Gastrocnemius medialis (tissue), 4 donors: Measurements from ENCODE around the gene GRID2. TPM values are rescaled to one million over a fixed set of nuclear protein-coding genes. Genes with fewer than 3 reads are reported as not detected.

ENCODE experiments used
- ATAC-seq, 2 donors: fragments of 150-250 bp; one replicate each; pipeline ENCODE4 v1.9.1; 2016
- DNase-seq, 2 donors: peaks; one replicate each; pipeline ENCODE4 v3.0.0-alpha.2; 2019
- H3K27ac ChIP-seq, 4 donors: fragments of 200-600 bp; sonication (generic); 1 replicate in 1 of 4; 2 replicates in 3 of 4; pipeline ENCODE4 v1.5.1; 2016 to 2018; ENCODE audit warnings: mild to moderate bottlenecking in 2 of 4, moderate library complexity in 1 of 4
- H3K27me3 ChIP-seq, 3 donors: fragments of 200-600 bp; sonication (generic) in 2 of 3; 1 replicate in 1 of 3; 2 replicates in 2 of 3; pipeline versions ENCODE4 v1.5.1 to v1.6.0; 2016 to 2019; ENCODE audit warnings: mild to moderate bottlenecking in 1 of 3, moderate library complexity in 1 of 3
- H3K36me3 ChIP-seq, 2 donors: fragments of 200-600 bp; sonication (generic) in 1 of 2; one replicate each; pipeline ENCODE4 v1.5.1; 2017 to 2018
- H3K4me1 ChIP-seq, 2 donors: fragments of 200-600 bp; sonication (generic) in 1 of 2; one replicate each; pipeline ENCODE4 v1.5.1; 2016 to 2017; ENCODE audit warnings: mild to moderate bottlenecking in 2 of 2
- H3K4me3 ChIP-seq, 4 donors: fragments of 200-600 bp; sonication (generic) in 3 of 4; 1 replicate in 1 of 4; 2 replicates in 3 of 4; pipeline ENCODE4 v1.5.1; 2016 to 2019; ENCODE audit warnings: mild to moderate bottlenecking in 2 of 4
- H3K9me3 ChIP-seq, 3 donors: fragments of 200-600 bp; sonication (generic) in 2 of 3; 1 replicate in 1 of 3; 2 replicates in 2 of 3; pipeline ENCODE4 v1.5.1; 2016 to 2019
- CTCF ChIP-seq, 5 experiments: fragments of 450-650 bp in 3 of 5; fragments of 200-600 bp in 2 of 5; sonication (generic) in 2 of 5; IDR thresholded peaks in 4 of 5; conservative IDR thresholded peaks in 1 of 5; 1 replicate in 4 of 5; 2 replicates in 1 of 5; pipeline ENCODE4 v1.5.1; 2016 to 2019; ENCODE audit warnings: antibody characterized with exemption in 5 of 5, mild to moderate bottlenecking in 3 of 5, moderate library complexity in 3 of 5
- POLR2A ChIP-seq, 2 donors: fragments of 450-650 bp; IDR thresholded peaks; one replicate each; pipeline ENCODE4 v1.6.1; 2017; ENCODE audit warnings: antibody characterized with exemption in 2 of 2, mild to moderate bottlenecking in 2 of 2, moderate library complexity in 2 of 2
- in situ Hi-C, 4 donors: fragments of 200-750 bp; cut with MboI; loops; one replicate each; pipeline versions ENCODE4 v1.15.0 to v1.8.0; 2017; ENCODE audit warnings: low sequenced_read_pairs in 4 of 4
- intact Hi-C: fragments of 100-400 bp; cut with DNase I; formaldehyde crosslinking; loops from one replicate; pipeline ENCODE4 v1.15.1; 2023; ENCODE audit warnings: low total_unique reads
- total RNA-seq, 4 donors: library from RNA; depleted of rRNA; stranded (reverse); fragments of >200 nt; gene quantifications; one replicate each; pipeline versions ENCODE4 v1.1.0 to v1.2.3, GENCODE V29; 2016

The GRID2 gene
- total RNA-seq, 4 donors from 2014 or later, result not detected

GRCh38 chr4:92599044-92599443 lies 295.3 kb downstream of the GRID2 start:
- no peaks in the 10 kb centered on the region for H3K4me1 ChIP-seq
- no peaks in the 10 kb centered on the region for H3K9me3 ChIP-seq
- no peak overlapping the region for H3K4me3 ChIP-seq
- H3K36me3 ChIP-seq, result no peaks in the 10 kb centered on the region
- intact Hi-C loops, result no loop called here
- DNase-seq (no peak), ATAC-seq (no peak)
- TF ChIP-seq CTCF (IDR thresholded peaks at IDR 0.05 in 4 of 5, conservative IDR thresholded peaks at IDR 0.05 in 1 of 5) (no peak), POLR2A (IDR thresholded peaks at IDR 0.05) (no peak)
- no peak overlapping the region for H3K27ac ChIP-seq
- in situ Hi-C loops, result no loop called here
- no peaks in the 10 kb centered on the region for H3K27me3 ChIP-seq

- DNase-seq (no peak), ATAC-seq (no peak)
- no peaks in the 10 kb centered on the region for H3K9me3 ChIP-seq
- TF ChIP-seq CTCF (IDR thresholded peaks at IDR 0.05 in 4 of 5, conservative IDR thresholded peaks at IDR 0.05 in 1 of 5) (no peak), POLR2A (IDR thresholded peaks at IDR 0.05) (no peak)
- no peaks in the 10 kb centered on the region for H3K27me3 ChIP-seq
- H3K4me3 ChIP-seq, result no peak overlapping the region
- H3K4me1 ChIP-seq, result no peaks in the 10 kb centered on the region
- intact Hi-C loops, result no loop called here
- no peak overlapping the region for H3K27ac ChIP-seq
- no peaks in the 10 kb centered on the region for H3K36me3 ChIP-seq
- in situ Hi-C loops, result no loop called here
Measured at GRCh38 chr4:92600638-92601037, 296.9 kb downstream of the GRID2 start.

GRCh38 chr4:92606227-92606626 lies 302.5 kb downstream of the GRID2 start:
- Histone ChIP-seq H3K27me3 (no peaks in the 10 kb centered on the region), H3K36me3 (no peaks in the 10 kb centered on the region), H3K4me1 (no peaks in the 10 kb centered on the region), H3K9me3 (no peaks in the 10 kb centered on the region), H3K27ac (no peak overlapping the region), H3K4me3 (no peak overlapping the region)
- DNase-seq (no peak), ATAC-seq (no peak)
- in situ Hi-C loops, result no loop called here
- intact Hi-C loops, result no loop called here
- TF ChIP-seq POLR2A (IDR thresholded peaks at IDR 0.05) (no peak), CTCF (IDR thresholded peaks at IDR 0.05 in 4 of 5, conservative IDR thresholded peaks at IDR 0.05 in 1 of 5) (no peak)

- intact Hi-C loops, result no loop called here
- Histone ChIP-seq H3K4me1 (no peaks in the 10 kb centered on the region), H3K36me3 (no peaks in the 10 kb centered on the region), H3K9me3 (no peaks in the 10 kb centered on the region), H3K27me3 (no peaks in the 10 kb centered on the region), H3K27ac (no peak overlapping the region), H3K4me3 (no peak overlapping the region)
- no peak for TF ChIP-seq POLR2A (IDR thresholded peaks at IDR 0.05)
- no peak for TF ChIP-seq CTCF (IDR thresholded peaks at IDR 0.05 in 4 of 5, conservative IDR thresholded peaks at IDR 0.05 in 1 of 5)
- in situ Hi-C loops, result no loop called here
- DNase-seq (no peak), ATAC-seq (no peak)
Measured at GRCh38 chr4:92615049-92615448, 311.3 kb downstream of the GRID2 start.

GRCh38 chr4:92618968-92619367 lies 315.2 kb downstream of the GRID2 start:
- ATAC-seq (no peak), DNase-seq (no peak)
- Histone ChIP-seq H3K27me3 (no peaks in the 10 kb centered on the region), H3K27ac (no peak overlapping the region), H3K4me3 (no peak overlapping the region), H3K9me3 (no peaks in the 10 kb centered on the region), H3K4me1 (no peaks in the 10 kb centered on the region), H3K36me3 (no peaks in the 10 kb centered on the region)
- in situ Hi-C loops, result no loop called here
- TF ChIP-seq CTCF (IDR thresholded peaks at IDR 0.05 in 4 of 5, conservative IDR thresholded peaks at IDR 0.05 in 1 of 5), result no peak
- intact Hi-C loops, result no loop called here
